ENCODE results near the gene M1AP.

The M1AP gene

GRCh38 chr2:74588664-74589063, 59.5 kb downstream of the M1AP start:
- no peak for DNase-seq

- DNase-seq = peak; percentile 30
Observed at GRCh38 chr2:74587664-74588277, 60.4 kb downstream of the M1AP start.

- no peak for DNase-seq
Observed at GRCh38 chr2:74585406-74586185, 62.5 kb downstream of the M1AP start.

GRCh38 chr2:74584088-74584645, 64.0 kb downstream of the M1AP start:
- DNase-seq = no peak

GRCh38 chr2:74583504-74583903, 64.6 kb downstream of the M1AP start:
- no peak for DNase-seq

GRCh38 chr2:74582184-74582583, 65.9 kb downstream of the M1AP start:
- no peak for DNase-seq

- no peak for DNase-seq
Observed at GRCh38 chr2:74581463-74581862, 66.7 kb downstream of the M1AP start.

- no peak for DNase-seq
Observed at GRCh38 chr2:74578408-74578807, 69.7 kb downstream of the M1AP start.

- DNase-seq = no peak
Observed at GRCh38 chr2:74577448-74577847, 70.7 kb downstream of the M1AP start.

GRCh38 chr2:74576863-74577229, 71.3 kb downstream of the M1AP start:
- no peak for DNase-seq

- no peak for DNase-seq
Observed at GRCh38 chr2:74576211-74576862, 71.8 kb downstream of the M1AP start.

GRCh38 chr2:74575320-74575719, 72.8 kb downstream of the M1AP start:
- DNase-seq = no peak

- DNase-seq = no peak
Observed at GRCh38 chr2:74573747-74574562, 74.2 kb downstream of the M1AP start.

GRCh38 chr2:74572178-74572925, 75.8 kb downstream of the M1AP start:
- no peak for DNase-seq

GRCh38 chr2:74571058-74571457, 77.1 kb downstream of the M1AP start:
- DNase-seq = no peak

- DNase-seq = no peak
Observed at GRCh38 chr2:74569686-74570085, 78.4 kb downstream of the M1AP start.

GRCh38 chr2:74567881-74568280, 80.2 kb downstream of the M1AP start:
- peak; percentile 39 for DNase-seq

GRCh38 chr2:74566754-74567085, 81.4 kb downstream of the M1AP start:
- peak; percentile 75 for DNase-seq

- no peak for DNase-seq
Observed at GRCh38 chr2:74566076-74566753, 81.9 kb downstream of the M1AP start.

- DNase-seq = no peak
Observed at GRCh38 chr2:74564222-74564621, 83.9 kb downstream of the M1AP start.

GRCh38 chr2:74562126-74562775, 85.9 kb downstream of the M1AP start:
- DNase-seq = no peak
